Esophagus (tissue), 2 donors: Measurements from ENCODE around the gene RUNX1. TPM values are rescaled to one million over a fixed set of nuclear protein-coding genes. Genes with fewer than 3 reads are reported as not detected.
A peak's percentile ranks its signal among the peaks of the same experiment; 100 is the strongest.

Experiments used
- H3K27ac ChIP-seq, 2 donors: one replicate each; pipeline ENCODE4 v1.5.1; 2013; ENCODE audit warnings: low read depth in 2 of 2, mild to moderate bottlenecking in 2 of 2, inconsistent platforms in 1 of 2, low read length in 1 of 2, moderate library complexity in 1 of 2
- H3K27me3 ChIP-seq, 2 donors: one replicate each; pipeline ENCODE4 v1.6.1; 2013; ENCODE audit warnings: low read length in 2 of 2, control low read depth in 1 of 2, mild to moderate bottlenecking in 1 of 2; ENCODE audit not compliant: insufficient read depth in 2 of 2, control insufficient read depth in 1 of 2
- H3K36me3 ChIP-seq, 2 donors: one replicate each; pipeline ENCODE4 v1.6.1; 2013; ENCODE audit warnings: low read length in 1 of 2; ENCODE audit not compliant: control insufficient read depth in 2 of 2, insufficient read depth in 2 of 2
- H3K4me1 ChIP-seq, 2 donors: one replicate each; pipeline ENCODE4 v1.6.1; 2013; ENCODE audit warnings: low read length in 1 of 2; ENCODE audit not compliant: control insufficient read depth in 2 of 2, insufficient read depth in 2 of 2
- H3K4me3 ChIP-seq, 2 donors: one replicate each; pipeline ENCODE4 v1.5.1; 2013; ENCODE audit warnings: low read length in 2 of 2, mild to moderate bottlenecking in 2 of 2, low read depth in 1 of 2, moderate library complexity in 1 of 2
- H3K9me3 ChIP-seq, 2 donors: one replicate each; pipeline ENCODE4 v1.6.1; 2013; ENCODE audit warnings: mild to moderate bottlenecking in 2 of 2, low read depth in 1 of 2, low read length in 1 of 2, moderate library complexity in 1 of 2; ENCODE audit not compliant: control insufficient read depth in 2 of 2, insufficient read depth in 1 of 2
- WGBS, 2 donors: extraction: QIAGEN DNeasy Blood & Tissue Kit; methylation state at CpG; one replicate each; pipeline ENCODE4 v1.1.7; 2013; 5-methylcytosine and 5-hydroxymethylcytosine counted together
- polyA plus RNA-seq, 2 donors: library from polyadenylated mRNA; stranded (reverse); fragments of 200-250 nt; gene quantifications; one replicate each; pipeline ENCODE4 v1.2.3, GENCODE V29; 2013
- donor health status: healthy with polysubstance abuse.
- donor health status: Bipolar disorder and iron deficiency.

Gene RUNX1
- polyA plus RNA-seq, 2 donors = 4.4 to 6.4 TPM

- peaks cover 0 to 13% of the 10 kb centered on the region in 2 donors for H3K36me3 ChIP-seq
These were observed 229.6 kb downstream of the RUNX1 start for GRCh38 chr21:34819357-34819999.

GRCh38 chr21:34818662-34819158, 230.4 kb downstream of the RUNX1 start:
- Histone ChIP-seq H3K4me1 (peaks cover 0 to 18% of the 10 kb centered on the region in 2 donors), H3K9me3 (no peaks in the 10 kb centered on the region), H3K4me3 (no peak overlapping the region), H3K36me3 (peaks cover 0 to 13% of the 10 kb centered on the region in 2 donors), H3K27ac (peak overlapping the region; percentile 45), H3K27me3 (no peaks in the 10 kb centered on the region)
- WGBS, 2 donors = 37 to 47% methylated on average over 8 of the region's 8 CpGs

More at GRCh38 chr21:34819357-34819999, 229.6 kb downstream of the RUNX1 start:
- Histone ChIP-seq H3K27ac (peak overlapping the region; percentile 45), H3K9me3 (no peaks in the 10 kb centered on the region), H3K4me1 (peaks cover 0 to 18% of the 10 kb centered on the region in 2 donors), H3K4me3 (no peak overlapping the region), H3K27me3 (no peaks in the 10 kb centered on the region)
- WGBS, 2 donors = 67 to 72% methylated on average over 15 of the region's 15 CpGs

GRCh38 chr21:34817821-34818661, 231.1 kb downstream of the RUNX1 start:
- no peaks in the 10 kb centered on the region for H3K9me3 ChIP-seq
- peak overlapping the region; percentile 36 to 45 for H3K27ac ChIP-seq
- H3K36me3 ChIP-seq = peaks cover 0 to 13% of the 10 kb centered on the region in 2 donors
- whole genome bisulfite sequencing, 2 donors = 64 to 65% methylated on average over 16 of the region's 16 CpGs
- no peaks in the 10 kb centered on the region for H3K27me3 ChIP-seq
- peaks cover 0 to 22% of the 10 kb centered on the region in 2 donors for H3K4me1 ChIP-seq
- H3K4me3 ChIP-seq = no peak overlapping the region

GRCh38 chr21:34815831-34816705, 233.0 kb downstream of the RUNX1 start:
- Histone ChIP-seq H3K4me1 (peaks cover 0 to 23% of the 10 kb centered on the region in 2 donors), H3K4me3 (no peak overlapping the region), H3K36me3 (peaks cover 0 to 10% of the 10 kb centered on the region in 2 donors), H3K27me3 (no peaks in the 10 kb centered on the region), H3K9me3 (no peaks in the 10 kb centered on the region), H3K27ac (no peak overlapping the region)
- WGBS, 2 donors = 90 to 92% methylated on average over 9 of the region's 9 CpGs

GRCh38 chr21:34814529-34814951, 234.6 kb downstream of the RUNX1 start:
- no peak overlapping the region for H3K4me3 ChIP-seq
- H3K4me1 ChIP-seq = peaks cover 0 to 21% of the 10 kb centered on the region in 2 donors
- H3K27me3 ChIP-seq = no peaks in the 10 kb centered on the region
- H3K36me3 ChIP-seq = peaks cover 0 to 12% of the 10 kb centered on the region in 2 donors
- H3K9me3 ChIP-seq = no peaks in the 10 kb centered on the region
- 41 to 65% methylated on average over 6 of the region's 6 CpGs for WGBS, 2 donors
- H3K27ac ChIP-seq = peak overlapping the region; percentile 35 to 40

GRCh38 chr21:34813266-34813894, 235.7 kb downstream of the RUNX1 start:
- 69 to 83% methylated on average over 10 of the region's 10 CpGs for WGBS, 2 donors
- Histone ChIP-seq H3K9me3 (no peaks in the 10 kb centered on the region), H3K27me3 (no peaks in the 10 kb centered on the region), H3K4me1 (peaks cover 0 to 19% of the 10 kb centered on the region in 2 donors), H3K36me3 (peaks cover 0 to 12% of the 10 kb centered on the region in 2 donors), H3K27ac (peak overlapping the region; percentile 40 to 59), H3K4me3 (no peak overlapping the region)

GRCh38 chr21:34812504-34813265, 236.4 kb downstream of the RUNX1 start:
- 75 to 77% methylated on average over 7 of the region's 7 CpGs for WGBS, 2 donors
- Histone ChIP-seq H3K4me1 (peaks cover 0 to 23% of the 10 kb centered on the region in 2 donors), H3K27ac (peak overlapping the region in 1 of 2 donors; percentile 45), H3K4me3 (no peak overlapping the region), H3K9me3 (no peaks in the 10 kb centered on the region), H3K27me3 (no peaks in the 10 kb centered on the region), H3K36me3 (peaks cover 0 to 12% of the 10 kb centered on the region in 2 donors)

- peaks cover 0 to 2% of the 10 kb centered on the region in 2 donors for H3K36me3 ChIP-seq
- H3K4me1 ChIP-seq = peaks cover 0 to 20% of the 10 kb centered on the region in 2 donors
These were observed 237.7 kb downstream of the RUNX1 start for GRCh38 chr21:34811368-34811767.

More at GRCh38 chr21:34811368-34811767, 237.7 kb downstream of the RUNX1 start:
- no peaks in the 10 kb centered on the region for H3K9me3 ChIP-seq
- H3K27me3 ChIP-seq = no peaks in the 10 kb centered on the region
- WGBS, 2 donors = 59 to 75% methylated on average over 4 of the region's 4 CpGs
- no peak overlapping the region for H3K27ac ChIP-seq
- no peak overlapping the region for H3K4me3 ChIP-seq
